Stimulated activated memory B cell treated with anti-CD40 and anti-IgM and Interleukin-4, amounts not matched to agents 10 μg/mL and 1 μg/mL and 100 μg/mL, for 72 hours (primary cell): Measurements from ENCODE around the gene CERS1.

Experiments used
- ATAC-seq: fragments of 150-1000 bp; cut with Tn5 transposase; 2 replicates; pipeline ENCODE4 v1.10.0; 2021
- H3K27ac Mint-ChIP-seq: one replicate; pipeline ENCODE4 v1.8.0; 2022; ENCODE audit warnings: mild to moderate bottlenecking, mixed read lengths
- H3K27me3 Mint-ChIP-seq: one replicate; pipeline ENCODE4 v1.8.0; 2022; ENCODE audit warnings: mixed read lengths
- H3K36me3 Mint-ChIP-seq: one replicate; pipeline ENCODE4 v1.8.0; 2022; ENCODE audit warnings: mixed read lengths
- H3K4me1 Mint-ChIP-seq: one replicate; pipeline ENCODE4 v1.8.0; 2022; ENCODE audit warnings: mixed read lengths
- H3K4me3 Mint-ChIP-seq: one replicate; pipeline ENCODE4 v1.8.0; 2022; ENCODE audit warnings: mild to moderate bottlenecking, moderate library complexity, mixed read lengths
- H3K9me3 Mint-ChIP-seq: one replicate; pipeline ENCODE4 v1.8.0; 2022; ENCODE audit warnings: mixed read lengths

The CERS1 gene

GRCh38 chr19:18876865-18877264 lies 19.1 kb downstream of the CERS1 start:
- no peak overlapping the region for H3K27ac Mint-ChIP-seq
- no peak for ATAC-seq
- peaks cover 7% of the 10 kb centered on the region for H3K4me1 Mint-ChIP-seq
- H3K4me3 Mint-ChIP-seq = no peak overlapping the region
- H3K9me3 Mint-ChIP-seq = no peaks in the 10 kb centered on the region
- peaks cover 24% of the 10 kb centered on the region for H3K36me3 Mint-ChIP-seq
- peaks cover 21% of the 10 kb centered on the region for H3K27me3 Mint-ChIP-seq

- Mint-ChIP-seq H3K4me3 (no peak overlapping the region), H3K9me3 (no peaks in the 10 kb centered on the region), H3K27me3 (peaks cover 32% of the 10 kb centered on the region), H3K27ac (no peak overlapping the region), H3K4me1 (peaks cover 16% of the 10 kb centered on the region), H3K36me3 (peaks cover 28% of the 10 kb centered on the region)
- no peak for ATAC-seq
Measured at GRCh38 chr19:18875726-18876125, 20.2 kb downstream of the CERS1 start.

- H3K27ac Mint-ChIP-seq = no peak overlapping the region
- H3K9me3 Mint-ChIP-seq = no peaks in the 10 kb centered on the region
- H3K4me3 Mint-ChIP-seq = no peak overlapping the region
- ATAC-seq = no peak
- peaks cover 19% of the 10 kb centered on the region for H3K4me1 Mint-ChIP-seq
- H3K36me3 Mint-ChIP-seq = peaks cover 38% of the 10 kb centered on the region
- peaks cover 37% of the 10 kb centered on the region for H3K27me3 Mint-ChIP-seq
Measured at GRCh38 chr19:18871543-18871942, 24.4 kb downstream of the CERS1 start.

- no peaks in the 10 kb centered on the region for H3K9me3 Mint-ChIP-seq
- peaks cover 25% of the 10 kb centered on the region for H3K4me1 Mint-ChIP-seq
- peak overlapping the region; percentile 8 for H3K4me3 Mint-ChIP-seq
- no peak overlapping the region for H3K27ac Mint-ChIP-seq
- H3K27me3 Mint-ChIP-seq = peaks cover 37% of the 10 kb centered on the region
- ATAC-seq = no peak
- H3K36me3 Mint-ChIP-seq = peaks cover 46% of the 10 kb centered on the region
Measured at GRCh38 chr19:18870531-18871172, 25.3 kb downstream of the CERS1 start.

GRCh38 chr19:18869781-18870530 lies 26.0 kb downstream of the CERS1 start:
- no peak overlapping the region for H3K4me3 Mint-ChIP-seq
- ATAC-seq = no peak

GRCh38 chr19:18869023-18869618 lies 26.8 kb downstream of the CERS1 start:
- Mint-ChIP-seq H3K27ac (no peak overlapping the region), H3K27me3 (peaks cover 35% of the 10 kb centered on the region), H3K36me3 (peaks cover 53% of the 10 kb centered on the region), H3K4me1 (peaks cover 25% of the 10 kb centered on the region), H3K4me3 (peak overlapping the region; percentile 31), H3K9me3 (no peaks in the 10 kb centered on the region)
- no peak for ATAC-seq

More at GRCh38 chr19:18869781-18870530, 26.0 kb downstream of the CERS1 start:
- H3K9me3 Mint-ChIP-seq = no peaks in the 10 kb centered on the region
- H3K27ac Mint-ChIP-seq = no peak overlapping the region
- H3K36me3 Mint-ChIP-seq = peaks cover 50% of the 10 kb centered on the region
- peaks cover 25% of the 10 kb centered on the region for H3K4me1 Mint-ChIP-seq
- H3K27me3 Mint-ChIP-seq = peaks cover 37% of the 10 kb centered on the region

- no peak overlapping the region for H3K4me3 Mint-ChIP-seq
- peaks cover 56% of the 10 kb centered on the region for H3K36me3 Mint-ChIP-seq
Measured at GRCh38 chr19:18868380-18869022, 27.5 kb downstream of the CERS1 start.

GRCh38 chr19:18867751-18868150 lies 28.2 kb downstream of the CERS1 start:
- H3K4me3 Mint-ChIP-seq = no peak overlapping the region
- no peaks in the 10 kb centered on the region for H3K9me3 Mint-ChIP-seq
- H3K27me3 Mint-ChIP-seq = peaks cover 21% of the 10 kb centered on the region
- ATAC-seq = no peak
- peaks cover 58% of the 10 kb centered on the region for H3K36me3 Mint-ChIP-seq
- H3K27ac Mint-ChIP-seq = no peak overlapping the region
- H3K4me1 Mint-ChIP-seq = peaks cover 25% of the 10 kb centered on the region

More at GRCh38 chr19:18868380-18869022, 27.5 kb downstream of the CERS1 start:
- Mint-ChIP-seq H3K27ac (no peak overlapping the region), H3K9me3 (no peaks in the 10 kb centered on the region), H3K27me3 (peaks cover 29% of the 10 kb centered on the region), H3K4me1 (peaks cover 25% of the 10 kb centered on the region)
- peak; percentile 37 for ATAC-seq

- peaks cover 62% of the 10 kb centered on the region for H3K36me3 Mint-ChIP-seq
- no peaks in the 10 kb centered on the region for H3K9me3 Mint-ChIP-seq
- no peak for ATAC-seq
- H3K4me1 Mint-ChIP-seq = peaks cover 25% of the 10 kb centered on the region
- H3K4me3 Mint-ChIP-seq = no peak overlapping the region
- peaks cover 19% of the 10 kb centered on the region for H3K27me3 Mint-ChIP-seq
- H3K27ac Mint-ChIP-seq = no peak overlapping the region
Measured at GRCh38 chr19:18867199-18867598, 28.8 kb downstream of the CERS1 start.

GRCh38 chr19:18866800-18867123 lies 29.2 kb downstream of the CERS1 start:
- Mint-ChIP-seq H3K9me3 (no peaks in the 10 kb centered on the region), H3K27ac (no peak overlapping the region), H3K27me3 (peaks cover 15% of the 10 kb centered on the region), H3K36me3 (peaks cover 67% of the 10 kb centered on the region), H3K4me1 (peaks cover 23% of the 10 kb centered on the region), H3K4me3 (no peak overlapping the region)
- no peak for ATAC-seq

GRCh38 chr19:18865973-18866799 lies 29.8 kb downstream of the CERS1 start:
- Mint-ChIP-seq H3K4me1 (peaks cover 24% of the 10 kb centered on the region), H3K36me3 (peaks cover 72% of the 10 kb centered on the region), H3K9me3 (no peaks in the 10 kb centered on the region), H3K27me3 (peaks cover 9% of the 10 kb centered on the region), H3K27ac (no peak overlapping the region), H3K4me3 (no peak overlapping the region)
- peak; percentile 85 for ATAC-seq

GRCh38 chr19:18865106-18865972 lies 30.6 kb downstream of the CERS1 start:
- Mint-ChIP-seq H3K36me3 (peaks cover 75% of the 10 kb centered on the region), H3K4me1 (peaks cover 25% of the 10 kb centered on the region), H3K9me3 (no peaks in the 10 kb centered on the region), H3K27me3 (peaks cover under 1% of the 10 kb centered on the region), H3K27ac (no peak overlapping the region), H3K4me3 (no peak overlapping the region)
- ATAC-seq = no peak

- Mint-ChIP-seq H3K4me1 (peaks cover 25% of the 10 kb centered on the region), H3K27me3 (no peaks in the 10 kb centered on the region), H3K9me3 (no peaks in the 10 kb centered on the region), H3K4me3 (no peak overlapping the region), H3K27ac (no peak overlapping the region), H3K36me3 (peaks cover 75% of the 10 kb centered on the region)
- no peak for ATAC-seq
Measured at GRCh38 chr19:18863843-18864362, 32.1 kb downstream of the CERS1 start.
